Skin of body (tissue), 1 donor: ENCODE results near the gene NT5DC1. TPM values are rescaled to one million over a fixed set of nuclear protein-coding genes. Genes with fewer than 3 reads are reported as not detected.

Source experiments
- total RNA-seq: library from RNA; depleted of rRNA; stranded (reverse); fragments of >200 nt; gene quantifications from one replicate; pipeline ENCODE4 v1.2.3, GENCODE V29; 2014

The NT5DC1 gene
- total RNA-seq, 1 donor from 2014 or later = 9.0 TPM

Other genes starting within 250 kb of the NT5DC1 start
- gene FRK, start 40.0 kb upstream of the NT5DC1 start, total RNA-seq = 3.6 TPM
- gene COL10A1, start 25.3 kb downstream of the NT5DC1 start, total RNA-seq = 0.10 TPM
- gene TSPYL4, start 153.2 kb downstream of the NT5DC1 start, total RNA-seq = 12.2 TPM
- gene TSPYL1, start 179.1 kb downstream of the NT5DC1 start, total RNA-seq = 56.8 TPM